Measurements from ENCODE around the gene NR4A2.

- TF ChIP-seq ARID4B (CRISPR knock-in tag; IDR thresholded peaks at IDR 0.05; ENCODE audit: borderline replicate concordance), result no peak
- TF ChIP-seq CTCF (IDR thresholded peaks at IDR 0.05), result no peak
Observed at GRCh38 chr2:156352911-156353310, 20.4 kb upstream of the NR4A2 start.
